Mammary epithelial cell (primary cell): ENCODE data around the gene TBC1D8B.

Experiments
- EZH2 ChIP-seq: IDR thresholded peaks from 2 replicates; pipeline ENCODE4 v1.6.1; 2012; ENCODE audit warnings: low read length, inconsistent platforms, borderline replicate concordance
- TF ChIP-seq, protein P1 (sequence below), 2 donors: IDR thresholded peaks in 1 of 2; conservative IDR thresholded peaks in 1 of 2; 2 replicates each; pipeline ENCODE4 v1.5.1; 2011 to 2012; ENCODE audit warnings: inconsistent platforms in 2 of 2, low read length in 2 of 2, mild to moderate bottlenecking in 2 of 2, control low read depth in 1 of 2, low read depth in 1 of 2; ENCODE audit not compliant: insufficient read depth in 1 of 2; ENCODE audit errors: extremely low read depth in 1 of 2

GRCh38 chrX:106780264-106780663, 22.2 kb upstream of the TBC1D8B start:
- TF ChIP-seq, protein P1, sequence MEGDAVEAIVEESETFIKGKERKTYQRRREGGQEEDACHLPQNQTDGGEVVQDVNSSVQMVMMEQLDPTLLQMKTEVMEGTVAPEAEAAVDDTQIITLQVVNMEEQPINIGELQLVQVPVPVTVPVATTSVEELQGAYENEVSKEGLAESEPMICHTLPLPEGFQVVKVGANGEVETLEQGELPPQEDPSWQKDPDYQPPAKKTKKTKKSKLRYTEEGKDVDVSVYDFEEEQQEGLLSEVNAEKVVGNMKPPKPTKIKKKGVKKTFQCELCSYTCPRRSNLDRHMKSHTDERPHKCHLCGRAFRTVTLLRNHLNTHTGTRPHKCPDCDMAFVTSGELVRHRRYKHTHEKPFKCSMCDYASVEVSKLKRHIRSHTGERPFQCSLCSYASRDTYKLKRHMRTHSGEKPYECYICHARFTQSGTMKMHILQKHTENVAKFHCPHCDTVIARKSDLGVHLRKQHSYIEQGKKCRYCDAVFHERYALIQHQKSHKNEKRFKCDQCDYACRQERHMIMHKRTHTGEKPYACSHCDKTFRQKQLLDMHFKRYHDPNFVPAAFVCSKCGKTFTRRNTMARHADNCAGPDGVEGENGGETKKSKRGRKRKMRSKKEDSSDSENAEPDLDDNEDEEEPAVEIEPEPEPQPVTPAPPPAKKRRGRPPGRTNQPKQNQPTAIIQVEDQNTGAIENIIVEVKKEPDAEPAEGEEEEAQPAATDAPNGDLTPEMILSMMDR (conservative IDR thresholded peaks at IDR 0.05 in 1 of 2, IDR thresholded peaks at IDR 0.05 in 1 of 2; ENCODE audit: extremely low read depth in 1 of 2, insufficient read depth in 1 of 2, low read depth in 1 of 2, low read length in 2 of 2), result no peak
- no peak for TF ChIP-seq EZH2
